Astrocyte of the cerebellum (primary cell): Measurements from ENCODE around the gene ACR.

Experiments used
- DNase-seq: peaks from one replicate; pipeline ENCODE4 v3.0.0-alpha.2; 2011; ENCODE audit warnings: low read depth
- H3K4me3 ChIP-seq: 2 replicates; pipeline ENCODE4 v1.5.1; 2011; ENCODE audit warnings: mild to moderate bottlenecking, low read depth, low read length, moderate library complexity
- CTCF ChIP-seq: IDR thresholded peaks from 2 replicates; pipeline ENCODE4 v1.5.1; 2012; ENCODE audit warnings: low read length, low read depth, moderate library complexity, mild to moderate bottlenecking; ENCODE audit errors: missing control alignments
- in situ Hi-C: cut with HindIII; loops from 2 replicates; pipeline ENCODE4 v1.10.0; 2017; ENCODE audit warnings: low sequenced_read_pairs

Gene ACR

GRCh38 chr22:50721257-50721844 is 16.7 kb upstream of the ACR start:
- no peak overlapping the region for H3K4me3 ChIP-seq
- in situ Hi-C loops = no loop called here
- no peak for DNase-seq
- no peak for TF ChIP-seq CTCF

GRCh38 chr22:50722048-50722701 is 15.8 kb upstream of the ACR start:
- no peak for DNase-seq
- no peak for TF ChIP-seq CTCF
- H3K4me3 ChIP-seq = no peak overlapping the region
- in situ Hi-C loops = no loop called here

- no peak for TF ChIP-seq CTCF
- H3K4me3 ChIP-seq = no peak overlapping the region
- in situ Hi-C loops = no loop called here
- DNase-seq = no peak
These were observed 15.1 kb upstream of the ACR start for GRCh38 chr22:50722716-50723428.

GRCh38 chr22:50723991-50724390 is 14.0 kb upstream of the ACR start:
- in situ Hi-C loops = no loop called here
- DNase-seq = no peak
- no peak for TF ChIP-seq CTCF
- H3K4me3 ChIP-seq = no peak overlapping the region

GRCh38 chr22:50724616-50725015 is 13.4 kb upstream of the ACR start:
- in situ Hi-C loops = no loop called here
- TF ChIP-seq CTCF = no peak
- H3K4me3 ChIP-seq = no peak overlapping the region
- no peak for DNase-seq

GRCh38 chr22:50725597-50725996 is 12.4 kb upstream of the ACR start:
- DNase-seq = no peak
- TF ChIP-seq CTCF = no peak
- H3K4me3 ChIP-seq = no peak overlapping the region
- in situ Hi-C loops = no loop called here
